Measurements from ENCODE around the gene ADGRB3. TPM values are rescaled to one million over a fixed set of nuclear protein-coding genes. Genes with fewer than 3 reads are reported as not detected.

Gene ADGRB3
- total RNA-seq, 1 experiment from 2014 or later: 7.7 TPM

- H3K27ac ChIP-seq (ENCODE audit: low read depth, low read length, poor library complexity, severe bottlenecking): no peak overlapping the region
- DNase-seq (ENCODE audit: low spot score): no peak
- no peaks in the 10 kb centered on the region for H3K36me3 ChIP-seq (ENCODE audit: insufficient read depth, low read length, poor library complexity, severe bottlenecking)
- H3K4me3 ChIP-seq (ENCODE audit: low read depth, low read length, poor library complexity, severe bottlenecking): no peak overlapping the region
- ChIA-PET CTCF (no interaction called here), POLR2A (ENCODE audit: low non-redundant PET) (no interaction called here)
- TF ChIP-seq EZH2 (IDR thresholded peaks at IDR 0.05; ENCODE audit: borderline replicate concordance, low read depth, low read length, poor library complexity, severe bottlenecking): no peak
- TF ChIP-seq CTCF (conservative IDR thresholded peaks at IDR 0.05; ENCODE audit: low read depth, low read length): no peak
- H3K4me1 ChIP-seq (ENCODE audit: insufficient read depth, low read length, poor library complexity, severe bottlenecking): no peaks in the 10 kb centered on the region
- BruUV-seq (replicated peaks): no TSS peak
- H3K9me3 ChIP-seq (ENCODE audit: low read depth, low read length, poor library complexity, severe bottlenecking): no peaks in the 10 kb centered on the region
- H3K27me3 ChIP-seq (replicated peaks; ENCODE audit: insufficient read depth, low read depth, low read length, poor library complexity): no peaks in the 10 kb centered on the region
- intact Hi-C loops (cut with micrococcal nuclease; ENCODE audit: unreplicated experiment): no loop called here
Measured at GRCh38 chr6:68771426-68771825, 136.3 kb downstream of the ADGRB3 start.

- Histone ChIP-seq H3K27ac (ENCODE audit: low read depth, low read length, poor library complexity, severe bottlenecking) (no peak overlapping the region), H3K4me1 (ENCODE audit: insufficient read depth, low read length, poor library complexity, severe bottlenecking) (peaks cover 27% of the 10 kb centered on the region), H3K9me3 (ENCODE audit: low read depth, low read length, poor library complexity, severe bottlenecking) (no peaks in the 10 kb centered on the region), H3K36me3 (ENCODE audit: insufficient read depth, low read length, poor library complexity, severe bottlenecking) (no peaks in the 10 kb centered on the region), H3K27me3 (replicated peaks; ENCODE audit: insufficient read depth, low read depth, low read length, poor library complexity) (no peaks in the 10 kb centered on the region), H3K4me3 (ENCODE audit: low read depth, low read length, poor library complexity, severe bottlenecking) (no peak overlapping the region)
- BruUV-seq (replicated peaks): no TSS peak
- TF ChIP-seq EZH2 (IDR thresholded peaks at IDR 0.05; ENCODE audit: borderline replicate concordance, low read depth, low read length, poor library complexity, severe bottlenecking): no peak
- no peak for TF ChIP-seq CTCF (conservative IDR thresholded peaks at IDR 0.05; ENCODE audit: low read depth, low read length)
- ChIA-PET CTCF (no interaction called here), POLR2A (ENCODE audit: low non-redundant PET) (no interaction called here)
- intact Hi-C loops (cut with micrococcal nuclease; ENCODE audit: unreplicated experiment): no loop called here
- DNase-seq (ENCODE audit: low spot score): no peak
Measured at GRCh38 chr6:68774843-68775242, 139.8 kb downstream of the ADGRB3 start.

- Histone ChIP-seq H3K36me3 (ENCODE audit: insufficient read depth, low read length, poor library complexity, severe bottlenecking) (no peaks in the 10 kb centered on the region), H3K27ac (ENCODE audit: low read depth, low read length, poor library complexity, severe bottlenecking) (no peak overlapping the region), H3K9me3 (ENCODE audit: low read depth, low read length, poor library complexity, severe bottlenecking) (no peaks in the 10 kb centered on the region), H3K27me3 (replicated peaks; ENCODE audit: insufficient read depth, low read depth, low read length, poor library complexity) (no peaks in the 10 kb centered on the region), H3K4me1 (ENCODE audit: insufficient read depth, low read length, poor library complexity, severe bottlenecking) (peaks cover 41% of the 10 kb centered on the region), H3K4me3 (ENCODE audit: low read depth, low read length, poor library complexity, severe bottlenecking) (no peak overlapping the region)
- CTCF ChIA-PET: no interaction called here
- intact Hi-C loops (cut with micrococcal nuclease; ENCODE audit: unreplicated experiment): no loop called here
- TF ChIP-seq EZH2 (IDR thresholded peaks at IDR 0.05; ENCODE audit: borderline replicate concordance, low read depth, low read length, poor library complexity, severe bottlenecking): no peak
- TF ChIP-seq CTCF (conservative IDR thresholded peaks at IDR 0.05; ENCODE audit: low read depth, low read length): no peak
- no TSS peak for BruUV-seq (replicated peaks)
- no peak for DNase-seq (ENCODE audit: low spot score)
- POLR2A ChIA-PET (ENCODE audit: low non-redundant PET): no interaction called here
Measured at GRCh38 chr6:68776354-68776753, 141.3 kb downstream of the ADGRB3 start.

All from A673 (cell line).